ENCODE measurements around the gene TLE6. TPM values are rescaled to one million over a fixed set of nuclear protein-coding genes. Genes with fewer than 3 reads are reported as not detected.

The TLE6 gene
- total and polyA plus RNA-seq, 2 of the 13 experiments (the other 11 are each of a cell fraction or from before 2014, with no cell fraction given), result 0.24 to 5.5 TPM

GRCh38 chr19:2993579-2993978 lies 16.2 kb downstream of the TLE6 start (continued):
- TF ChIP-seq TERF1 (CRISPR knock-in tag; IDR thresholded peaks at IDR 0.05), result no peak

GRCh38 chr19:2994588-2995131 lies 17.3 kb downstream of the TLE6 start:
- BruUV-seq (replicated peaks), result no TSS peak
- H2AFZ ChIP-seq (ENCODE audit: low read length), result no peak overlapping the region
- peaks cover 1 to 18% of the 10 kb centered on the region in 2 experiments; a peak in 3 of 5 replicates for H3K27me3 ChIP-seq (ENCODE audit: control insufficient read depth in 1 of 2, insufficient read depth in 2 of 2, low read length in 2 of 2)
- ChIA-PET POLR2A (no interaction called here), CTCF (ENCODE audit: low intra/inter-chr PET ratio, low total read pairs) (no interaction called here)
- intact Hi-C loops (cut with micrococcal nuclease; ENCODE audit: unreplicated experiment) (no loop called here), in situ Hi-C loops (cut with HindIII; ENCODE audit: extremely low pct_ligation_motif_present, low pct_unique_long_range_greater_than_20kb) (no loop called here)
- no peaks in the 10 kb centered on the region for H3K9me3 ChIP-seq (ENCODE audit: low read length)
- no peaks in the 10 kb centered on the region for H3K79me2 ChIP-seq (ENCODE audit: insufficient read depth, low read length)
- no peak overlapping the region for H3K4me2 ChIP-seq (ENCODE audit: low read depth, low read length)
- no peaks in the 10 kb centered on the region for H4K20me1 ChIP-seq (ENCODE audit: insufficient read depth, low read length)
- H3K9ac ChIP-seq (ENCODE audit: insufficient read depth, low read depth, low read length), result no peak overlapping the region
- H3K36me3 ChIP-seq (replicated peaks in 1 of 2; ENCODE audit: control insufficient read depth in 1 of 2, insufficient read depth in 2 of 2, low read length in 2 of 2), result no peaks in the 10 kb centered on the region
- no peak for FAIRE-seq
- no peaks in the 10 kb centered on the region for H3K4me1 ChIP-seq (ENCODE audit: insufficient read depth, low read length)
- DNase-seq (ENCODE audit: low spot score), result no peak
- H3K4me3 ChIP-seq (replicated peaks in 1 of 3; ENCODE audit: insufficient read depth in 1 of 3, low read depth in 2 of 3, low read length in 3 of 3), result no peak overlapping the region
- TF ChIP-seq ZKSCAN1 (IDR thresholded peaks at IDR 0.05; ENCODE audit: low read length) (no peak), SAFB2 (CRISPR knock-in tag; IDR thresholded peaks at IDR 0.05; ENCODE audit: borderline replicate concordance, low read depth) (no peak)
- WGBS (ENCODE audit: low lambda C conversion rate), result 67% methylated on average over 15 of the region's 15 CpGs
- no peak for ATAC-seq
- no peak overlapping the region for H3K27ac ChIP-seq (ENCODE audit: extremely low read length, insufficient read depth, low read length)

- no peaks in the 10 kb centered on the region for H3K9me3 ChIP-seq (ENCODE audit: low read length)
- H3K27me3 ChIP-seq (ENCODE audit: control insufficient read depth in 1 of 2, insufficient read depth in 2 of 2, low read length in 2 of 2), result peaks cover 0 to 18% of the 10 kb centered on the region in 2 experiments; a peak in 3 of 5 replicates
- in situ Hi-C loops (cut with HindIII; ENCODE audit: extremely low pct_ligation_motif_present, low pct_unique_long_range_greater_than_20kb) (no loop called here), intact Hi-C loops (cut with micrococcal nuclease; ENCODE audit: unreplicated experiment) (no loop called here)
- ATAC-seq (no peak), FAIRE-seq (no peak), DNase-seq (ENCODE audit: low spot score) (no peak)
- no TSS peak for BruUV-seq (replicated peaks)
- WGBS (ENCODE audit: low lambda C conversion rate), result 64% methylated on average over 9 of the region's 13 CpGs
- no peaks in the 10 kb centered on the region for H3K36me3 ChIP-seq (replicated peaks in 1 of 2; ENCODE audit: control insufficient read depth in 1 of 2, insufficient read depth in 2 of 2, low read length in 2 of 2)
- CTCF ChIA-PET (ENCODE audit: low intra/inter-chr PET ratio, low total read pairs), result no interaction called here
- H3K27ac ChIP-seq (ENCODE audit: extremely low read length, insufficient read depth, low read length), result no peak overlapping the region
- H3K4me1 ChIP-seq (ENCODE audit: insufficient read depth, low read length), result no peaks in the 10 kb centered on the region
- no peak overlapping the region for H3K4me2 ChIP-seq (ENCODE audit: low read depth, low read length)
- no peak overlapping the region for H3K9ac ChIP-seq (ENCODE audit: insufficient read depth, low read depth, low read length)
- H3K79me2 ChIP-seq (ENCODE audit: insufficient read depth, low read length), result no peaks in the 10 kb centered on the region
- POLR2A ChIA-PET, result no interaction called here
- H3K4me3 ChIP-seq (replicated peaks in 1 of 3; ENCODE audit: insufficient read depth in 1 of 3, low read depth in 2 of 3, low read length in 3 of 3), result no peak overlapping the region
- no peaks in the 10 kb centered on the region for H4K20me1 ChIP-seq (ENCODE audit: insufficient read depth, low read length)
- H2AFZ ChIP-seq (ENCODE audit: low read length), result no peak overlapping the region
- TF ChIP-seq STAG1 (CRISPR knock-in tag; IDR thresholded peaks at IDR 0.05) (no peak), SALL2 (CRISPR knock-in tag; IDR thresholded peaks at IDR 0.05) (no peak), ZBED4 (CRISPR knock-in tag; IDR thresholded peaks at IDR 0.05; ENCODE audit: borderline replicate concordance) (no peak), PAXIP1 (CRISPR knock-in tag; conservative IDR thresholded peaks at IDR 0.05) (no peak), POLR2AphosphoS5 (IDR thresholded peaks at IDR 0.05; ENCODE audit: low read depth, low read length) (no peak)
Measured at GRCh38 chr19:2997720-2998119, 20.4 kb downstream of the TLE6 start.

Data from HepG2 (cell line).